H9 (cell line): ENCODE results near the gene HMGN4. TPM values are rescaled to one million over a fixed set of nuclear protein-coding genes. Genes with fewer than 3 reads are reported as not detected.

Experiments used
- DNase-seq: peaks from one replicate; pipeline ENCODE4 v3.0.0-alpha.2; 2017
- H2AFZ ChIP-seq: one replicate; pipeline ENCODE4 v1.6.1; 2013; ENCODE audit warnings: mild to moderate bottlenecking, low read length, control low read depth, moderate library complexity
- H2AK5ac ChIP-seq: 2 replicates; pipeline ENCODE4 v1.6.1; 2013; ENCODE audit warnings: low read length, control low read depth, mixed read lengths; ENCODE audit not compliant: insufficient read length
- H2BK120ac ChIP-seq: one replicate; pipeline ENCODE4 v1.6.1; 2013; ENCODE audit warnings: low read depth, mild to moderate bottlenecking, low read length, control low read depth, inconsistent platforms; ENCODE audit not compliant: poor library complexity, severe bottlenecking
- H2BK12ac ChIP-seq: 2 replicates; pipeline ENCODE4 v1.6.1; 2013; ENCODE audit warnings: low read length, control low read depth, mixed read lengths, low read depth; ENCODE audit not compliant: insufficient read length
- H2BK15ac ChIP-seq: 2 replicates; pipeline ENCODE4 v1.6.1; 2013; ENCODE audit warnings: low read depth, low read length, control low read depth
- H2BK20ac ChIP-seq: one replicate; pipeline ENCODE4 v1.6.1; 2013; ENCODE audit warnings: low read depth, mild to moderate bottlenecking, low read length, control low read depth, inconsistent platforms; ENCODE audit not compliant: poor library complexity, severe bottlenecking
- H2BK5ac ChIP-seq: 2 replicates; pipeline ENCODE4 v1.6.1; 2013; ENCODE audit warnings: low read length, control low read depth, mixed read lengths; ENCODE audit not compliant: insufficient read length
- H3K14ac ChIP-seq: 2 replicates; pipeline ENCODE4 v1.6.1; 2013; ENCODE audit warnings: low read length, control low read depth; ENCODE audit not compliant: insufficient read depth
- H3K18ac ChIP-seq: 2 replicates; pipeline ENCODE4 v1.6.1; 2013; ENCODE audit warnings: low read depth, mild to moderate bottlenecking, mixed read lengths, low read length, control low read depth; ENCODE audit not compliant: insufficient read length
- H3K23ac ChIP-seq: 2 replicates; pipeline ENCODE4 v1.6.1; 2013; ENCODE audit warnings: low read length, control low read depth, mixed read lengths, low read depth; ENCODE audit not compliant: insufficient read length
- H3K23me2 ChIP-seq: 2 replicates; pipeline ENCODE4 v1.6.1; 2013; ENCODE audit warnings: low read depth, mild to moderate bottlenecking, mixed read lengths, low read length, control low read depth; ENCODE audit not compliant: insufficient read length, poor library complexity, severe bottlenecking
- H3K27ac ChIP-seq: 2 replicates; pipeline ENCODE4 v1.5.1; 2013; ENCODE audit warnings: low read length, control low read depth, mixed read lengths, low read depth; ENCODE audit not compliant: insufficient read length
- H3K27me3 ChIP-seq: 2 replicates; pipeline ENCODE4 v1.6.1; 2013; ENCODE audit warnings: low read length, control low read depth, inconsistent platforms; ENCODE audit not compliant: insufficient read depth
- H3K4ac ChIP-seq: 2 replicates; pipeline ENCODE4 v1.6.1; 2013; ENCODE audit warnings: low read depth, mild to moderate bottlenecking, control low read depth, inconsistent platforms, low read length, moderate library complexity
- H3K4me1 ChIP-seq: 2 replicates; pipeline ENCODE4 v1.6.1; 2013; ENCODE audit warnings: low read length, control low read depth, inconsistent platforms; ENCODE audit not compliant: insufficient read depth
- H3K4me2 ChIP-seq: 2 replicates; pipeline ENCODE4 v1.6.1; 2013; ENCODE audit warnings: low read length, control low read depth, mixed read lengths; ENCODE audit not compliant: insufficient read length, insufficient read depth
- H3K56ac ChIP-seq: 2 replicates; pipeline ENCODE4 v1.6.1; 2013; ENCODE audit warnings: low read depth, mild to moderate bottlenecking, mixed read lengths, low read length, control low read depth; ENCODE audit not compliant: insufficient read length
- H3K79me1 ChIP-seq: 2 replicates; pipeline ENCODE4 v1.6.1; 2013; ENCODE audit warnings: low read depth, mild to moderate bottlenecking, moderate library complexity, low read length, control low read depth, inconsistent platforms; ENCODE audit not compliant: insufficient read depth, poor library complexity, severe bottlenecking
- H3K79me2 ChIP-seq: 2 replicates; pipeline ENCODE4 v1.6.1; 2013; ENCODE audit warnings: low read length, control low read depth, inconsistent platforms; ENCODE audit not compliant: insufficient read depth
- H3K9ac ChIP-seq: 2 replicates; pipeline ENCODE4 v1.6.1; 2013; ENCODE audit warnings: low read length, control low read depth, mixed read lengths; ENCODE audit not compliant: insufficient read length; ENCODE audit errors: extremely low read depth
- H3K9me3 ChIP-seq: one replicate; pipeline ENCODE4 v1.6.1; 2013; ENCODE audit warnings: low read depth, low read length, inconsistent platforms; ENCODE audit not compliant: control insufficient read depth
- H3T11ph ChIP-seq: one replicate; pipeline ENCODE4 v1.6.1; 2013; ENCODE audit warnings: mild to moderate bottlenecking, low read length, control low read depth, inconsistent platforms
- H4K20me1 ChIP-seq: one replicate; pipeline ENCODE4 v1.6.1; 2013; ENCODE audit not compliant: control insufficient read depth, insufficient read length, insufficient read depth
- H4K5ac ChIP-seq: 2 replicates; pipeline ENCODE4 v1.6.1; 2013; ENCODE audit warnings: low read depth, mild to moderate bottlenecking, mixed read lengths, low read length, control low read depth; ENCODE audit not compliant: insufficient read length
- H4K8ac ChIP-seq: replicated peaks from 2 replicates; pipeline ENCODE4 v1.6.1; 2013; ENCODE audit warnings: low read length, control low read depth, mixed read lengths, low read depth; ENCODE audit not compliant: insufficient read length
- H4K91ac ChIP-seq: 2 replicates; pipeline ENCODE4 v1.6.1; 2013; ENCODE audit warnings: low read depth, mild to moderate bottlenecking, moderate library complexity, mixed read lengths, low read length, control low read depth; ENCODE audit not compliant: insufficient read length
- H3K27ac Mint-ChIP-seq, 3 experiments: 2 replicates in 2 of 3; 3 replicates in 1 of 3; pipeline ENCODE4 v1.8.0; 2020 to 2021; ENCODE audit warnings: mixed read lengths in 3 of 3, mild to moderate bottlenecking in 1 of 3, moderate library complexity in 1 of 3
- H3K27me3 Mint-ChIP-seq: 2 replicates; pipeline ENCODE4 v1.8.0; 2021; ENCODE audit warnings: low read depth, mild to moderate bottlenecking, moderate library complexity, mixed read lengths
- H3K36me3 Mint-ChIP-seq, 3 experiments: 2 replicates in 2 of 3; 3 replicates in 1 of 3; pipeline ENCODE4 v1.8.0; 2020 to 2021; ENCODE audit warnings: low read depth in 3 of 3, mixed read lengths in 3 of 3; ENCODE audit not compliant: insufficient read depth in 1 of 3
- H3K4me1 Mint-ChIP-seq, 2 experiments: 2 replicates each; pipeline ENCODE4 v1.8.0; 2020; ENCODE audit warnings: mixed read lengths in 2 of 2
- H3K4me3 Mint-ChIP-seq, 2 experiments: 2 replicates in 1 of 2; 3 replicates in 1 of 2; pipeline ENCODE4 v1.8.0; 2020 to 2021; ENCODE audit warnings: mild to moderate bottlenecking in 2 of 2, mixed read lengths in 2 of 2, moderate library complexity in 1 of 2
- H3K9me3 Mint-ChIP-seq, 2 experiments: 2 replicates in 1 of 2; 3 replicates in 1 of 2; pipeline ENCODE4 v1.8.0; 2020; ENCODE audit warnings: mild to moderate bottlenecking in 2 of 2, mixed read lengths in 2 of 2, moderate library complexity in 1 of 2
- CTCF ChIP-seq: fragments of 200-600 bp; sonication (generic); conservative IDR thresholded peaks from 3 replicates; pipeline ENCODE4 v1.8.0; 2021; ENCODE audit warnings: antibody characterized with exemption, mild to moderate bottlenecking
- WGBS: extraction: QIAGEN DNeasy Blood & Tissue Kit; methylation state at CpG from one replicate; pipeline ENCODE4 v1.1.7; 2013; ENCODE audit warnings: missing lambda C conversion rate, low lambda C conversion rate, mixed read lengths; ENCODE audit not compliant: insufficient read length; ENCODE audit errors: extremely low coverage; 5-methylcytosine and 5-hydroxymethylcytosine counted together
- total RNA-seq: library from RNA; stranded (reverse); gene quantifications from 2 replicates; pipeline ENCODE4 v1.2.1, GENCODE V29; 2021

The HMGN4 gene
- total RNA-seq, 1 experiment from 2014 or later = 50.4 TPM

- Histone ChIP-seq H4K5ac (no peak overlapping the region), H3T11ph (no peak overlapping the region), H3K9ac (peak overlapping the region; percentile 23), H3K4ac (no peak overlapping the region), H2AK5ac (no peak overlapping the region), H2BK20ac (no peak overlapping the region), H3K14ac (no peak overlapping the region), H3K9me3 (no peaks in the 10 kb centered on the region), H3K18ac (no peak overlapping the region), H4K91ac (no peak overlapping the region), H4K20me1 (no peaks in the 10 kb centered on the region), H3K79me1 (no peaks in the 10 kb centered on the region), H2AFZ (no peak overlapping the region), H4K8ac (no peak overlapping the region), H3K23ac (no peak overlapping the region), H3K79me2 (no peaks in the 10 kb centered on the region), H3K23me2 (peaks cover 3% of the 10 kb centered on the region), H3K27ac (no peak overlapping the region), H2BK5ac (no peak overlapping the region), H2BK15ac (no peak overlapping the region), H2BK12ac (no peak overlapping the region), H3K27me3 (no peaks in the 10 kb centered on the region), H3K4me1 (no peaks in the 10 kb centered on the region), H3K56ac (no peak overlapping the region), H3K4me2 (peak overlapping the region; percentile 87), H2BK120ac (no peak overlapping the region)
- DNase-seq = peak; percentile 92
- peak overlapping the region; percentile 93 to 98 for H3K4me3 Mint-ChIP-seq
- peak overlapping the region in 1 of 3 experiments; percentile 75; a peak in 2 of 7 replicates for H3K27ac Mint-ChIP-seq
- TF ChIP-seq CTCF = no peak; the same call in 2 of the 3 replicates
- no CpG with 5 or more reads among the region's 34 CpGs for WGBS
- H3K9me3 Mint-ChIP-seq = peaks cover 2 to 10% of the 10 kb centered on the region in 2 experiments; a peak in 2 of 5 replicates
- peaks cover 3% of the 10 kb centered on the region; the same call in 1 of the 2 replicates for H3K27me3 Mint-ChIP-seq
- H3K36me3 Mint-ChIP-seq = no peaks in the 10 kb centered on the region; a peak in 1 of 7 replicates
- peaks cover 4 to 5% of the 10 kb centered on the region in 2 experiments; a peak in 2 of 4 replicates for H3K4me1 Mint-ChIP-seq
These were observed 30.7 kb downstream of the HMGN4 start for GRCh38 chr6:26568601-26569432.
